GM18517 (cell line): Measurements from ENCODE around the gene CDC42BPA.

Experiments
- ATAC-seq: cut with Tn5 transposase; IDR thresholded peaks from one replicate; pipeline ENCODE4 v1.9.1; 2021; ENCODE audit warnings: mild to moderate bottlenecking, moderate library complexity; ENCODE audit not compliant: unreplicated experiment

The CDC42BPA gene

DNA sequence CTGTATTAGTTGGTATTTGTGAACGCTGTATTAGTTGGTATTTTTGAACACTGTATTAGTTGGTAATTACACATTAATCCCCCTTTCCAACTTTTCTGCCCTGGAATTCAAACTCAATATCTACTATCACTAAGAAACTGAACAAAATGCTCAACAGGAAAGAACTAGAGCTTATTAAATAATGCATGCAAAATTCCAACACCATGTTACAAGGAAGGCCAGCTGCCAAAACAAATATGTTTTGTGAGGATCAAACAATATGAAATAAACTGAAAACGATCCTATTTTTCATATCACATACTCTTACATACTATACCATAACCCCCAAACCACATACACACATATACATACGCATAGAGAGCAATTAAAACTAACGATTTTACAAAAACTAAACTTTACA lies 104.9 kb downstream of the CDC42BPA start:
- ATAC-seq: no peak

DNA sequence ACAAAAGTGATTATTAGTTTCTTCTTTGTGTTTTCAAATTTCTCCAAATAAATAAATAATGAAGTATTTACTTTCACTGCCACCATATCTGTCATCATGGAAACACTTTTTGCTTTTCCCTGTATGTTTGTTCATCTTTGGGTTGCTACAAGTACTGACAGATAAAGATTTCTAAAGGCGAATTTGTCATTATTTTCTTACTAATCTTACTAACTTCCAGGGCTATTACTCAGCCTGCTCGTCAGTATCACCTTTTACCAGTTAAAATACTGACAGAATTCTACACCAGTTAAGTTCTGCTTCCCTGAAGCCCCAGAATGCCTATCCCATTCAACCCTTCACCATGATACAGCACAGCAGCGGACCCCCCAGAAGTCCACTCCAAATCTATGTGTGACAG lies 106.1 kb downstream of the CDC42BPA start:
- ATAC-seq: no peak

DNA sequence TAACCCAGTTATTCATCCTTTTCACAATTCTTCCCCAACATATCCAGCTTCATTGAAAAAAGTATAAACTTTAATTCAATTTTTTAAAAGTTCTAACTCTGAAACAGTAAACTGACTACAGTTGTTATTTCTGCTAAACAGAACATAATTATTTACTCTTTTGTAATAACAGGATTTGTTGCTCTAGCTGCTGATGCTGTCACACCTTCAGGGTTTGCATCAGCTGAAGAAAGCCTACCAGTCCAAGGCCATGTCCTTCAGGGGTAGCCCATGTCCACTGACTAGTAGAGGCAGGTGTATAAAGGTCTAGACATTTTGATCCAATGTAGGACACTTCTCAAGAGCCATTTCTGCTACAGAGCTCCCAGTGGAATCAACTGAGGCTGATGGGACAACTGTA lies 107.7 kb downstream of the CDC42BPA start:
- ATAC-seq: no peak

DNA sequence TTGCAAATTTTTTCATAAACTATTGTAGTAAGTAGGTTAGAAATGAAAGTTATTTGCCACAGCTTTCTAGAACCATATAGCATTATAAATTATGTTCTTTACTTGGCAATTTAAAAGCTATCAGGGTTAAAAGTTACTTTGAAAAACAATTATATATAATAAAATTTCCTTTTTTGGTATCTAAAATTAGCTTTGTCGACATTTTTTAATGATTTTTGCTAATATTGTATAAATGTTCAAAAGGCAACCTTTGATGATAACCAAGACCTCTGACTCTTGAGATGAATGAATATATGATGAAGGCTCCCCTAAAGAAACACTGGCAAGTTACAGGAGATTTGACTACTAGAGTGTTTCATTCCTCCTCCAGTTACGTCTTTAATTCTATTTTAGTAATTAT lies 121.2 kb downstream of the CDC42BPA start:
- no peak for ATAC-seq

DNA sequence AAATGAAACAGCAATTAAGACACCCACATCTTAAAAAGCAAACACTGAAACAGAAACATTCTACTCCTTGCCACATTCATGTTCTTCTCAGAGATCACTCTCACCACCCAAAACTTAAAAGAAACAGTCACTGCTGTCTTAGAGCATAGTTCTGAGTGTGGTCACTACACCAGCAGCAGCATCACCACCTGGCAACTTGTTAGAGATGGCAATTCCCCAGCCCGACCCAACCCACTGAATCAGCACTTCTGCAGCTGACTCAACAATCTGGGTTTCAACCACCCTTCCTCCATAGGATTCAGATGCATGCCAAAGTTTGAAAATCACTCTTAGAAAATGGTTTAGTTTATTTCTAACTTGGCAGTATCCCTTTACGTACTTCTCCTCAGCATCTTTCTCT lies 126.1 kb downstream of the CDC42BPA start:
- no peak for ATAC-seq

DNA sequence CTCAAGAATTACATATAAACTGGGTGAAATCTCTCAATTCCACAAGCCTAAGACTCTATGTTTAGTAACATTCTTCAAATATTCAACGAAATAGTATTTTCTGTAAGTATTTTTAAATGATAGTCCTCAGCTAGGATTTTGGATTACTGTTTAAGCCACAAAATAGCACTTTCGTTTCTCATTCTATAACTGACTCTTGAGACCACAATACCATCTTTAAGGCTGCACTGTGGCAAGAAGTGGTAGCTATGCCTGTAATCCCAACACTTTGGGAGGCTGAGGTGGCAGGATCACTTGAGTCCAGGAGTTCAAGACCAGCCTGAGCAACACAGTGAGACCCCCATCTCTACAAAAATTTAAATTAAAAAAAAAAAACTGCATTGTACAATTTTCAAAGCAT lies 126.7 kb downstream of the CDC42BPA start:
- no peak for ATAC-seq

DNA sequence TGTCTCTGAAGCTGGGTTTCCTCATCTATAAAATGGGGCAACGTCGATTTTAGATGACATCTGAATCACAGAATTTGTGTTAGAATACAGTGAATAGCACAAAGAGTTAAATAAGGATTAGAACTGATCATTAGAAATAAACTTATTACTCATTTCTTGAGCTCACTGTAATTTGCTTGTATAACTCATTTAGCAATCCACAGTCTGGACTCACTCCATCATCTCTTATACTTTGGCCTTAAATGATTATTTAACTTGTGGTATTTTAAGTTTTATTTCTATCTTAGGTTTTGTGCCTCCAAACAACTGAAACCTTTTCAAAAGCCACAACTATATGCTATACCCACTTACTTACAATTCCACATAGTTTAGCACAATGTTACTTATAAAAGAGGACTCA lies 128.0 kb downstream of the CDC42BPA start:
- no peak for ATAC-seq

DNA sequence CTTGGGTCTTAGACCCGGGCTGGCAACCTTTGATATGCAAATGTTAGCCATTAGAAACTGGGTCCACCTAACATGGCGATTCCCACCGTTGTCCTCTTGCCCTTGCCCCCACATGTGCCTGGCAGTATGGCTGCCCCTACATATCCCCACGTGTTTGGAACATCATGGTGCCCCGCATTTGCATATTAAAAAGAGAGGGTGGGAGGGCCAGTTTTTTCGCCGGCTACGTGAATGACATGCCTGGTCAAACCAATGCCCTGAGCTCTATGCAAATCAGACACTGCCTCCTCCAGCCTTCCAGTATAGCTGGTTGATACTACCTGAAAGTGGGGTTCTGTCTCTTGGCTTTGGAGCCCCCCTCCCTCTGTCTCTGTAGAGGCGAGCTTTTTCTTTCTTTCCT lies 133.0 kb downstream of the CDC42BPA start:
- ATAC-seq: no peak

DNA sequence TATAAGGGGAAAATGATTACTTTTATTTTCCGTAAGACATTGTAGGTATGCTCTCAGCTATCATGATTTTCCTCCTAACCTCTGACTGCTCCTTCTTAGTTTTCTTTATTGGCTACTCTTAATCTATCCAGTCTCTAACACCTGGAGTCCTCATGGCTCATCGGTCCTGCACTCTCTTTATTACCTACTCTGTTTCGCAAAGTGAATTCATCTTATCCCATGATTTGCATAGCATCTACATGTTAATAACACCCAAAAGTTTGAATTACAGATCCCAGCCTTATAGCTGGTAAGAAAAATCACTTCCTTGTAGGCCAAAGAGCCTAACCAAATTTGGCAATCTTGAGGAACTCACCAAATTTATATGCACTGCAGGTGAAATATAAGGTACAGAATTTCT lies 136.3 kb downstream of the CDC42BPA start:
- ATAC-seq: no peak

DNA sequence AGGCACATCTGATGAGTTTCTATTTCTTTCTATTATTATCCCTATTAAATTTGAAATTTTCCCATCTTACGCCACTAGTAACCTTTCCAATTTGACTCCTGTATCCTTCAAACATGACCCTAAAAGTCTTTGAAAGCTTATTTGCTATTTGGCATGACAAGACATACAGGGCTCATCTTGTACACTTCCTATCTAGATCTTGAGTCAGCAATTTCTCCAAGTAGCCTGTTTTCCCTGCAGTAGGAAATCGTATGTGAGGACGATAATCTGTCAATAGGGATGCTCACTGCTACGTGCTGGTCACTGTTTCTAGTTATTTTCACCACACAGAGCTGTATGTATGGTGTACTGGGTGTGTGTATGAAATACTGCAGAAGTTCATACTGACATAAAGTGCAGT lies 142.7 kb downstream of the CDC42BPA start:
- ATAC-seq: no peak

DNA sequence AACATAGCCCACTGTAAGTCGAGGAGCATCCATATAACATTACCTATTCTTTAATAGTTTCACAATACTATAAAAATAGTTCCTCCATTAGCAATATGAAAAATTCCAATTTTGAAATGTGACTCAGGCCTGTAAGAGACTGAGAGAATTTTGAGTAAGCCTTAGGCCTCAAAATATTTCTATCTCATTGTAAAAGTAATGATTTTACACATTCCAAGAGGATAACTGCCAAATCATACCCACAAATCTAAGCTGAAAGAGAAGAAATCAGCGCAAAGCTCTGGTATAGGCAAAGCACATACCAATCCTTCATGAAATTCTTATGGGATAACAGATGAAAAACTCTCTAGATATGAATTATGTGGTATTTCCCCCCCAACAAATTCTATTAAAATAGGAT lies 144.1 kb downstream of the CDC42BPA start:
- no peak for ATAC-seq

DNA sequence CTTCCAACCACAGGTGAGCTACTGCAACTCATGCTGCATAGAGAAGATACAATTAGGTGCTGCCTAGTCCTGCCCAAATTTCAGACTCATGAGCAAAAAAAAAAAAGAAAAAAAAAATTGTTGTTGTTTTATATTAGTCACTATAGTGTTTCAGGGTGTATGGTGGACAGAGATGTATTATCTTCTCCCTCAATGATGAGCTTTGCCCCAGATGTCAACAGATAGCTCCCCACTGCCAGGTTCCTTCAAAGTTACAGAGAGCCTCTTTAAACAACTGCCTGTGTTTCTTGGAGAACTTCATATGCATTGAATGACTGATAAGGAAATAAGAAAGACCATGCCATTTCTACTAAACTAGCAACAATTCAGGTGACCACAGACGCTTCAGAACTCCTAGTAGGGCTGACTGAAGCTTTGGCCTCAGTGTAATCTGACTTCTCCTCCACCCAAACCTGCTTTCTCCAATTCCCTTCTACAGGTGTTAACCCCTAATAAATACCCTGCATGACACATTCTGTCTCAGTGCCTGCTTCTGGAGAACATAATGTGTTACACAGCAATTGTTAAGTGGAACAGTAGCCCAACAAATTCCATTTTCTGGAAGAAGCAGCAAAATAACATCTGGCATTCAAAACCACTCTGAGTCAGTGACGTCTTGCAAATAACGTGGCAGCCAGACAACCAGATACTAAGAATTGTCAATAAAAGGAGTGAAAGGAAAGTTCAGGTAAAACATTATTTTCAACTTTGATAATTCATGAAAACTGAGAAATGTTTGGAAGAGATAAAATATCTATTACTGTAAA lies 147.7 kb downstream of the CDC42BPA start:
- ATAC-seq: no peak

DNA sequence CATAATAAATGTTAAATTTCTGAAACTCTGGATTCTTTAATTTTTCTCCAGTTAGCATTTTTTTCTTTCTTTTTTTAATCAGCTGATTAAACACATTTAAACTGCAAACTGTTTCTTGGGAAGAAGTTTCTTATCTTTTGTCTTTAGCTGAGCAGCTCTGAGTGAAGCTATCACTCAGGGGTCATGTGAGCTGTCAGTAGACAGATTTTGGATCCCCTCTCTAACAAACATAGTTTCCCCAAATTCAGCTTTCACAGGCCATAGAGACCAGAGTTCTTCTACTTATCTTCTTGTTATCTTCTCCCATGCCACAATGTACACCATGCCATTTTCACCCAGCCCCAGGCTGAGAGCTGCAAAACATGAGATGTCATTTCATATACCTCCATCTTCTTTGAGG lies 148.9 kb downstream of the CDC42BPA start:
- no peak for ATAC-seq

DNA sequence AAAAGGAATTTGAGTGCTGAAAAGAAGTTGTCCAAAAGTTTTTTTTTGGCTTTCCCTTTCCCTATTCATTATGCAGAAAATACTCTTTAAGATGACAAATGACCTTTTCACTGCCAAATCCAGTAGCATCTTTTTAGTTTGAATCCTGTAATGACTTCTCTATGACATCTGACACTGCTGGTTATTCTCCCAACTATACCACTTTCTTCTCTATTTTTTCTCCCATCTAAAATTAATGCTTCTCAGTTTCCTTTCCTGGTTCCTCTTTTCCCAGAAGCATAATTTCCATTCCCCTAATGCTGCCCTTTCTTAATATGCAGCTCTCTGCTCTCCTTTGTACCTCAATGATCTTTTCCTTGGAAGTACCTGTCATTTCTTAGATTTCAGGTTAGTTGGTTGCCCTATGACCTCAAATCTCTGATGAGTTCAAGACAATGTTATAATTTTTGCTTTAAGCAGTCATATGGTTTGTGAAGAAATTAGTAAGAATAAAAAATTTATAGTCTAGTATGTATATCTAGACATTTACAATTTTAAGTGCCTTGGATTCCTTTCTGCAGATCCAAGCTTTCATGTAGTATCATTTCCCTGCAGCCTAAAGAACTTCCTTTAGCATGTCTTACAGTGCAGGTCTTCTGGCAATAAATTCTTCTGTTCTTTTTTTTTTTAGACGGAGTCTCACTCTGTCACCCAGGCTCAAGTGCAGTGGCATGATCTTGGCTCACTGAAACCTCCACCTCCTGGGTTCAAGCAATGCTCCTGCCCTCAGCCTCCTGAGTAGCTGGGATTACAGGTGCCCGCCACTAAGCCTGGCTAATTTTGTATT lies 150.8 kb downstream of the CDC42BPA start:
- no peak for ATAC-seq

DNA sequence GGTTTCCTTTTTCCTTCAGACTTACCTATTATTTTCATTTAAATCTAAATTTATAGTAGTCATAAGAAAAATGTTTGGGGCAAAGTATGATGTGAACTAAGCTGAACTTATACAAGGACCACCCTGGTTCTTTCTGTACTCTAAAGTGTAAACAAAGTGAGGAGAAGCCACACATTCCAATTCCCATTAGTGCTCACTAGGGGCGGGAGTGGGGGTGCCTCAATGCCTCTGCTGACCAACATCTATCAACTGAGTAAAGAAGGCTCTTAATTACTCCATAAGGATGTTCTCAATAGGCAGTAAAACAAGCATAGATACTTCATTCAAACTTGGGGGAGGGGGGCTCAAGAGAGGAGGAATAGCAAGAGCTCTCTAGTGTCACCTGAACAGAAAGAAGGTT lies 151.7 kb downstream of the CDC42BPA start:
- ATAC-seq: no peak

DNA sequence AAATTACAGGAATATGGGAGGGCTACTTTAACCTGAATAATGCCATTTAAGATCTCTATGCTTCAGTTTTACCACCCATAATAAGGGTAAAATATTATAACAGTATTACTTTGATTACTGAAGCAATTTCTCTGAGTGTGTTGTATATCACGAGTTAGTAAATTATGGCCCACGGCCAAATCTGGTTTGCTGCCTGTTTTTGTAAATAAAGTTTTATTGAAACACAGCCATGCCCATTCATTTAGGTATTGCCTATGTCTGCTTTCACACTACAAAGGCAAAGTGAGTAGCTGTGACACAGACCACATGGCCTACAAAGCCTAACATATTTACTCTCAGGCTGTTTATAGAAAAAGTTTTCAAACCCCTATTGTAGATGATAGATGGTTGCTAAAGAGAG lies 156.8 kb downstream of the CDC42BPA start:
- no peak for ATAC-seq

DNA sequence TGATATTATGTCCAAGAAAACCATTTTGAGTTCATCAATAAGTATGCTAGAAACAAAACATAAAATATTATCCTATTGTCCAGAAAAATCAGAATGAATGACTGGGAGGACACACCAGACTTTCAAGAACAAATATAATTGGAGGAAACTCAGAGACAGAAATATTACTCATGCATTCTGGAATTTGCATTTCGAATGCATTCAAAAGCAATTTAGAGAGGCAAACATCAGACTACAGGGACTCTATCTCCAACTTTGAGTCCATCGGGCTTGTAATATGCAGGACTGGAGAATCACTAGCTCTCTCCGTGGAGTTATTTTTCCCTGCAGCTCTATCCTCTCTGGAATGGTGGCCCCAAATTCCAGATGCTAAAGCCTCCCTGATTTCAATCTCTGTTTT lies 161.8 kb downstream of the CDC42BPA start:
- no peak for ATAC-seq

DNA sequence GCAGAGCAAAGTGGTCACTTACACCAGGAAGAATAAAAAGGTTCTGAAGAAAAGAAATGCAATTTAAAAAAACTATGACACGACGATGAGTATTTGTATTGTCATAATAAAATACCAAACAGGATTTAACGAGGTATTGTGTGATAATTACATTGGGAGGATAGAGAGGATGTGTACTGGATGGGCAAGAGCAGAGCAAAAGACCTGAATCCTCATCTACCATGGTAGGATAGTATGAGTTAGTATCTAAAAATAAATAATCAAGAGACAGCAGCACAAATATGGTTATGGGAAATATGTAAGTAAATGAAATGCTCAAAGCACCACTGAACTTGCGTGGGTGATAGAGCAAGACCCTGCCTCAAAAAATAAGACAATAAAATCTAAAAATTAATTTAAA lies 162.6 kb downstream of the CDC42BPA start:
- no peak for ATAC-seq

DNA sequence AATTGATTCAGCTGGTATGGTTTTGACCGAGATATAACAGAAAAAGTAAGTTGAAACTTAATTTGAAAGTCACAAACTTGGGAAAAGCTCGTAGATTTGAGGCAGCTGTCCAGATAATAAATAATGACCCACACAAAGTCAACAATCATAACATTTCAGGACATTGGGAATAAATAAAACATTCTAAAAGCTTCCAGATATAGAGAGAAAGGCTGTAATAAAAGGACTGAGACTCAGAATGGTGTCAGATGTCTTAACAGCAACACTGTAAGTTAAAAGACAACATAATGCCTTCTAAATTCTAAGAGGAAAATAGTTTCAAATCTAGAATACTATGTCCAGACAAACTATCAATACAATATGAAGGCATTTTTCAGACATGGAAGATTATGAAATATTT lies 163.3 kb downstream of the CDC42BPA start:
- ATAC-seq: no peak

DNA sequence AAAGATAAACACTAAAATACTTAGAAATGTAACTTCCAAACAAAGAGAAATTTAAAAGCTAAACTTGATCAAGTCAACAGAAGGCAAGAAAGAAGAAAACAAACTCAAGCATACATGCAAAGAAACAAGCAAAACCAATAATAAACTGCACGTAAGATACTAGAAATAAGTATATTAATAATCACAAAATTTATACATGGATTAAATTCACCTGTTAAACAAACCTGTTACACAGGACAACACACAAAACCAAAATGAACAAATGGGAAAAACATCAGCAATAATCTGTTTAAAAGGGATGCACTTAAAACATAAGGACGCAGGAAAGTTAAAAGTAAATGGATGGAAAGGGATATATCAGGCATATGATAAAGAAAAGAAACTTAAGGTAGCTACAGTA lies 165.8 kb downstream of the CDC42BPA start:
- ATAC-seq: no peak

DNA sequence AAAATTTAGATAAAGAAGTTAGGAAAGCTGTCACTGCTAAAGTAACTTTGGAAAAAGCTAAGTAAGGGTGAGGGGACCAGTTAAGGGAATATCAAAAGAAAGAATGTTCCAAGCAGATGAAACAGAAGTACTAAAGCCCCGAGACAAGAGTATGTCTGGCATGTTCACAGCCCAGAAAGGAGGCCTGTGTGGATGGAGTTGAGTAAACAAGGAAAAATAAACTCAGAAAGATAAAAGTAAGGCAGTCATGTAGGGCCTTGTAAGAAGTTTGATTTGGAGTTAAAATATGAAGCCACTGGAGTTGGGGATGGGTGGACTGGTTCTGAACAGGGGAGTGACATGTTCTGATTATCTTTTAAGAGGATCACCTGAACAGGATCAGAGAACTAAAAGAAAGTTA lies 177.9 kb downstream of the CDC42BPA start:
- no peak for ATAC-seq

DNA sequence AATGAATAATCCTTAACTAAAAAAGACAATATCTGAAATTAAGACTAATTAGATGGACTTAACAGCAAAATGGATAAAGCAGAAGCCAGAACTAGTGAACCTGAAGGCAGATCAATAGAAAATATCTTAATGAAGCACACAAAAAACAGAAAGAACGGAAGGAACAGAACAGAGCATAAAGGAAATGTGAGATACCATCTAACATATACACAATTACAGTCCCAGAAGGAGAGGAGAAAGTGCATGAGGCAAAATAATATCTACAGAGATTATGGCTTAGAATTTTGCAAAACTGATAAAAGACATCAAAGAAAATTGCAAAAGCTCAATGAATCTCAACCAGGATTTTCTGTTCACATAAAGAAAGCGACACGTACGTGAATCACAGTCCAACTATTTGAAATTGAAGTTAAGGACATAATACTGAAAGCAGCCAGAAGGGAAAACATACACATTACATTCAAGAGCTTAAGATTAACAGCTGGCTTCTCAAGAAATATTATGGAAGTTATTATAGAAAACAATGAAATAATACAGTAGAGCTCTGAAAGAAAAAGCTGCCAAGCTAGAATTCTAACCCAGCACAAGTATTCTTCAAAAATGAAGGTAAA lies 182.0 kb downstream of the CDC42BPA start:
- ATAC-seq: no peak
